Sigmoid colon (tissue), 7 donors: ENCODE results near the gene TOM1L2. TPM values are rescaled to one million over a fixed set of nuclear protein-coding genes. Genes with fewer than 3 reads are reported as not detected.
A peak's percentile ranks its signal among the peaks of the same experiment; 100 is the strongest.

Experiments
- DNase-seq: peaks from one replicate; pipeline ENCODE4 v3.0.0-alpha.2; 2019
- H3K27ac ChIP-seq, 4 donors: fragments of 200-600 bp; sonication (generic); one replicate each; pipeline ENCODE4 v1.5.1; 2016 to 2019; ENCODE audit warnings: mild to moderate bottlenecking in 1 of 4
- H3K27me3 ChIP-seq, 3 donors: fragments of 200-600 bp; sonication (generic); one replicate each; pipeline ENCODE4 v1.5.1; 2019; ENCODE audit warnings: mild to moderate bottlenecking in 1 of 3
- H3K36me3 ChIP-seq, 4 donors: fragments of 200-600 bp; sonication (generic); one replicate each; pipeline ENCODE4 v1.5.1; 2016 to 2019
- H3K4me1 ChIP-seq, 4 donors: fragments of 200-600 bp; sonication (generic); one replicate each; pipeline ENCODE4 v1.5.1; 2017 to 2019
- H3K4me3 ChIP-seq, 4 donors: fragments of 200-600 bp; sonication (generic); one replicate each; pipeline ENCODE4 v1.5.1; 2017 to 2019; ENCODE audit warnings: mild to moderate bottlenecking in 2 of 4, moderate library complexity in 1 of 4
- H3K9me3 ChIP-seq, 4 donors: fragments of 200-600 bp in 3 of 4; sonication (generic) in 3 of 4; one replicate each; pipeline versions ENCODE4 v1.5.1 to v1.6.1; 2013 to 2019
- CTCF ChIP-seq, 4 experiments: fragments of 450-650 bp in 3 of 4; fragments of 200-600 bp in 1 of 4; IDR thresholded peaks; one replicate each; pipeline ENCODE4 v1.5.1; 2016 to 2019; ENCODE audit warnings: antibody characterized with exemption in 4 of 4, mild to moderate bottlenecking in 3 of 4, moderate library complexity in 2 of 4
- EP300 ChIP-seq, 4 donors: sonication (generic); formaldehyde crosslinking; IDR thresholded peaks; one replicate each; pipeline ENCODE4 v1.6.1; 2017; ENCODE audit warnings: antibody characterized with exemption in 4 of 4
- POLR2A ChIP-seq, 2 donors: fragments of 450-650 bp; IDR thresholded peaks; one replicate each; pipeline ENCODE4 v1.6.1; 2016; ENCODE audit warnings: antibody characterized with exemption in 2 of 2, mild to moderate bottlenecking in 2 of 2, moderate library complexity in 2 of 2
- POLR2AphosphoS5 ChIP-seq, 4 donors: sonication (generic); formaldehyde crosslinking; IDR thresholded peaks; one replicate each; pipeline ENCODE4 v1.6.1; 2017; ENCODE audit warnings: antibody characterized with exemption in 4 of 4
- WGBS, 2 donors: extraction: QIAGEN DNeasy Blood & Tissue Kit; methylation state at CpG; one replicate each; pipeline ENCODE4 v1.1.7; 2013; 5-methylcytosine and 5-hydroxymethylcytosine counted together
- intact Hi-C: fragments of 100-400 bp; cut with DNase I; formaldehyde crosslinking; loops from one replicate; pipeline ENCODE4 v1.15.1; 2023
- polyA plus RNA-seq, 3 donors: library from polyadenylated mRNA; stranded (reverse); fragments of 200-250 nt; gene quantifications; one replicate each; pipeline ENCODE4 v1.2.3, GENCODE V29; 2013
- total RNA-seq, 4 donors: library from RNA; depleted of rRNA; stranded (reverse); fragments of >200 nt; gene quantifications; one replicate each; pipeline ENCODE4 v1.1.0, GENCODE V29; 2016
- donor health status: healthy with polysubstance abuse.
- donor health status: Bipolar disorder and iron deficiency.
- donor health status: healthy.

Gene TOM1L2
- total and polyA plus RNA-seq, 7 donors, result 13.8 to 215 (median 43.3) TPM

- WGBS, 2 donors, result 82 to 86% methylated on average over 9 of the region's 9 CpGs
These were observed 129.9 kb downstream of the TOM1L2 start for GRCh38 chr17:17842111-17842876.

GRCh38 chr17:17841601-17842025 lies 130.6 kb downstream of the TOM1L2 start:
- intact Hi-C loops, result loop anchor here (2.0 kb wide), 1 partner anchor 59 kb away; no protein-coding TSS in a partner anchor
- Histone ChIP-seq H3K27ac (peak overlapping the region; percentile 99 to 100 (median 100)), H3K4me1 (peaks cover 0 to 52% (median 42%) of the 10 kb centered on the region in 4 donors), H3K27me3 (no peaks in the 10 kb centered on the region), H3K4me3 (no peak overlapping the region), H3K9me3 (no peaks in the 10 kb centered on the region), H3K36me3 (peaks cover 0 to 7% (median 2%) of the 10 kb centered on the region in 4 donors)
- DNase-seq, result no peak
- WGBS, 2 donors, result 96 to 98% methylated on average over 1 of the region's 1 CpG
- TF ChIP-seq POLR2AphosphoS5 (IDR thresholded peaks at IDR 0.05) (no peak), POLR2A (IDR thresholded peaks at IDR 0.05) (no peak), CTCF (IDR thresholded peaks at IDR 0.05) (no peak), EP300 (IDR thresholded peaks at IDR 0.05) (no peak)

More at GRCh38 chr17:17842111-17842876, 129.9 kb downstream of the TOM1L2 start:
- TF ChIP-seq CTCF (IDR thresholded peaks at IDR 0.05) (no peak), POLR2AphosphoS5 (IDR thresholded peaks at IDR 0.05) (no peak), EP300 (IDR thresholded peaks at IDR 0.05) (no peak), POLR2A (IDR thresholded peaks at IDR 0.05) (no peak)
- no peak for DNase-seq
- intact Hi-C loops, result no loop called here
- Histone ChIP-seq H3K36me3 (peaks cover 0 to 14% (median 9%) of the 10 kb centered on the region in 4 donors), H3K9me3 (no peaks in the 10 kb centered on the region), H3K4me1 (peaks cover 0 to 47% (median 36%) of the 10 kb centered on the region in 4 donors), H3K27me3 (no peaks in the 10 kb centered on the region), H3K4me3 (no peak overlapping the region), H3K27ac (peak overlapping the region in 3 of 4 donors; percentile 99 to 100 (median 99))

- no peak for TF ChIP-seq POLR2A (IDR thresholded peaks at IDR 0.05)
- no peak for TF ChIP-seq POLR2AphosphoS5 (IDR thresholded peaks at IDR 0.05)
- no peak for TF ChIP-seq EP300 (IDR thresholded peaks at IDR 0.05)
- no peak for TF ChIP-seq CTCF (IDR thresholded peaks at IDR 0.05)
- H3K4me1 ChIP-seq, result peaks cover 0 to 53% (median 42%) of the 10 kb centered on the region in 4 donors
- WGBS, 2 donors, result 70 to 75% methylated on average over 7 of the region's 7 CpGs
- no peak for DNase-seq
- H3K27ac ChIP-seq, result peak overlapping the region; percentile 99 to 100 (median 100)
- H3K27me3 ChIP-seq, result no peaks in the 10 kb centered on the region
- intact Hi-C loops, result loop anchor here (2.0 kb wide), 1 partner anchor 58 kb away; no protein-coding TSS in a partner anchor
- peaks cover 0 to under 1% (median 0%) of the 10 kb centered on the region in 4 donors for H3K36me3 ChIP-seq
- peak overlapping the region in 3 of 4 donors; percentile 54 to 58 (median 55) for H3K4me3 ChIP-seq
- H3K9me3 ChIP-seq, result no peaks in the 10 kb centered on the region
These were observed 131.2 kb downstream of the TOM1L2 start for GRCh38 chr17:17840751-17841591.

- Histone ChIP-seq H3K9me3 (no peaks in the 10 kb centered on the region), H3K36me3 (no peaks in the 10 kb centered on the region), H3K4me3 (peak overlapping the region; percentile 38 to 58 (median 54)), H3K4me1 (peaks cover 0 to 62% (median 51%) of the 10 kb centered on the region in 4 donors), H3K27me3 (no peaks in the 10 kb centered on the region), H3K27ac (peak overlapping the region; percentile 99 to 100 (median 100))
- TF ChIP-seq POLR2AphosphoS5 (IDR thresholded peaks at IDR 0.05) (peak; percentile 92 to 96 (median 94)), POLR2A (IDR thresholded peaks at IDR 0.05) (peak; percentile 72 to 80), CTCF (IDR thresholded peaks at IDR 0.05) (no peak), EP300 (IDR thresholded peaks at IDR 0.05) (peak in 2 of 4 donors; percentile 39 to 66)
- 1 to 5% methylated on average over 71 of the region's 71 CpGs for WGBS, 2 donors
- intact Hi-C loops, result loop anchor here (2.0 kb wide), 1 partner anchor 57 kb away; no protein-coding TSS in a partner anchor
- DNase-seq, result peak; percentile 95
These were observed 132.2 kb downstream of the TOM1L2 start for GRCh38 chr17:17839791-17840707.
